C4-2B (cell line): ENCODE data around the gene ACOT7.

Experiments
- ZFX ChIP-seq: fragments of 450-650 bp; IDR thresholded peaks from 2 replicates; pipeline ENCODE4 v1.6.1; 2017
- TF ChIP-seq, protein P1 (sequence below): fragments of 450-650 bp; conservative IDR thresholded peaks from 2 replicates; pipeline ENCODE4 v1.5.1; 2017; ENCODE audit warnings: mild to moderate bottlenecking

DNA sequence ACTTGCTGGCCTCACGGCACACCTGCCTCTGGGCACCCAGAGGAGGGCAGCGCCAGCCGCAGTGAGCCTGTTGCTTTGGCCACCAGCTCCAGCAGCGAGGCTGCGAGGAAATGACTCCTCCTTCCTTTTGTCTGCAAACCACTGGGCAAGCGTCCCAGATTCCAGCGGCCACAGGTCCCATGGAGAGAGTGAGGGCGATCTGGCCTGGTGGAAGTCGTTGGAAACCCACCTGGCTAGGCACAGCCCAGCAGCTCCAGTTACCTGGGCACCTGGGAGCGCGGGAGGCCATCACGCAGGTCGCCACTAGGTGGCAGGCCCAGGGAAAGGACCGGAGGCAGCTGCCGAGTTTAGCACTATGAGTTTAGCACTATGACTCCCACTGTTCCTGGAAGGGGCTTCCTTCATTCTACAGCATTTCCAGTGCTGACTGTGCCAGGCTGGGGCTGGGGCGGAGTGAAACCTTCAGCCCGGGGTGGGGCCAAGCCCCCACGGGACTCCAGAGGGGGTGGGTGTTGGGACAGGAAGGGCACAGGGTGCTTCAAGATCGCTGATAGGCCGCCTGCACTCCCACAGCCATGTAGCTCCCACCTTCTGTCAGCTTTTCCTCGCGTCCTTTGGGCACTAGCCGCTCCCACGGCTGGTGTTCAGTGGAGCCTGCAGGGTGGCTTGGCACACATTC lies 29.9 kb upstream of the ACOT7 start:
- TF ChIP-seq ZFX = no peak
- TF ChIP-seq, protein P1, sequence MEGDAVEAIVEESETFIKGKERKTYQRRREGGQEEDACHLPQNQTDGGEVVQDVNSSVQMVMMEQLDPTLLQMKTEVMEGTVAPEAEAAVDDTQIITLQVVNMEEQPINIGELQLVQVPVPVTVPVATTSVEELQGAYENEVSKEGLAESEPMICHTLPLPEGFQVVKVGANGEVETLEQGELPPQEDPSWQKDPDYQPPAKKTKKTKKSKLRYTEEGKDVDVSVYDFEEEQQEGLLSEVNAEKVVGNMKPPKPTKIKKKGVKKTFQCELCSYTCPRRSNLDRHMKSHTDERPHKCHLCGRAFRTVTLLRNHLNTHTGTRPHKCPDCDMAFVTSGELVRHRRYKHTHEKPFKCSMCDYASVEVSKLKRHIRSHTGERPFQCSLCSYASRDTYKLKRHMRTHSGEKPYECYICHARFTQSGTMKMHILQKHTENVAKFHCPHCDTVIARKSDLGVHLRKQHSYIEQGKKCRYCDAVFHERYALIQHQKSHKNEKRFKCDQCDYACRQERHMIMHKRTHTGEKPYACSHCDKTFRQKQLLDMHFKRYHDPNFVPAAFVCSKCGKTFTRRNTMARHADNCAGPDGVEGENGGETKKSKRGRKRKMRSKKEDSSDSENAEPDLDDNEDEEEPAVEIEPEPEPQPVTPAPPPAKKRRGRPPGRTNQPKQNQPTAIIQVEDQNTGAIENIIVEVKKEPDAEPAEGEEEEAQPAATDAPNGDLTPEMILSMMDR = peak; percentile 98
